GM12892 (cell line): ENCODE measurements around the gene A1CF.

ENCODE experiments used
- DNase-seq: peaks from one replicate; pipeline ENCODE4 v3.0.0; 2011; ENCODE audit not compliant: insufficient read length
- FAIRE-seq: peaks from 2 replicates; lab custom pipeline; 2011; peaks lifted over from hg19 to GRCh38; lab: Jason Lieb, UNC
- POLR2A ChIP-seq: IDR thresholded peaks from 2 replicates; pipeline ENCODE4 v1.6.1; 2011; ENCODE audit warnings: low read depth, low read length, control low read depth
- POLR2AphosphoS5 ChIP-seq: IDR thresholded peaks from 2 replicates; pipeline ENCODE4 v1.6.1; 2011; ENCODE audit warnings: low read depth, low read length, control low read depth
- TAF1 ChIP-seq: IDR thresholded peaks from 2 replicates; pipeline ENCODE4 v1.6.1; 2011; ENCODE audit warnings: low read depth, mild to moderate bottlenecking, control low read depth, low read length, borderline replicate concordance

Gene A1CF

GRCh38 chr10:50861370-50861769 lies 24.1 kb downstream of the A1CF start:
- TF ChIP-seq POLR2AphosphoS5 (no peak), TAF1 (no peak)
- FAIRE-seq (no peak), DNase-seq (no peak)

- FAIRE-seq (no peak), DNase-seq (no peak)
- no peak for TF ChIP-seq TAF1
- TF ChIP-seq POLR2A: no peak
- no peak for TF ChIP-seq POLR2AphosphoS5
Measured at GRCh38 chr10:50857579-50857978, 27.8 kb downstream of the A1CF start.

GRCh38 chr10:50855461-50855860 lies 30.0 kb downstream of the A1CF start:
- no peak for TF ChIP-seq POLR2AphosphoS5
- no peak for TF ChIP-seq TAF1
- no peak for TF ChIP-seq POLR2A
- no peak for FAIRE-seq
- DNase-seq: no peak

GRCh38 chr10:50855015-50855414 lies 30.4 kb downstream of the A1CF start:
- FAIRE-seq: no peak
- DNase-seq: no peak
- TF ChIP-seq POLR2A: no peak
- no peak for TF ChIP-seq TAF1
- no peak for TF ChIP-seq POLR2AphosphoS5

- FAIRE-seq: no peak
- TF ChIP-seq TAF1 (no peak), POLR2AphosphoS5 (no peak), POLR2A (no peak)
- DNase-seq: no peak
Measured at GRCh38 chr10:50853557-50853956, 31.9 kb downstream of the A1CF start.

- TF ChIP-seq POLR2A (no peak), POLR2AphosphoS5 (no peak), TAF1 (no peak)
- FAIRE-seq (no peak), DNase-seq (no peak)
Measured at GRCh38 chr10:50851884-50852671, 33.3 kb downstream of the A1CF start.

GRCh38 chr10:50850578-50851230 lies 34.7 kb downstream of the A1CF start:
- TF ChIP-seq POLR2A (no peak), POLR2AphosphoS5 (no peak), TAF1 (no peak)
- DNase-seq: no peak
- no peak for FAIRE-seq

GRCh38 chr10:50846753-50847152 lies 38.7 kb downstream of the A1CF start:
- no peak for FAIRE-seq
- TF ChIP-seq TAF1: no peak
- no peak for TF ChIP-seq POLR2AphosphoS5
- no peak for TF ChIP-seq POLR2A
- DNase-seq: no peak

GRCh38 chr10:50837095-50837494 lies 48.3 kb downstream of the A1CF start:
- FAIRE-seq: no peak
- no peak for TF ChIP-seq TAF1
- no peak for TF ChIP-seq POLR2A
- no peak for TF ChIP-seq POLR2AphosphoS5
- no peak for DNase-seq

- FAIRE-seq (no peak), DNase-seq (no peak)
- TF ChIP-seq POLR2AphosphoS5 (no peak), POLR2A (no peak), TAF1 (no peak)
Measured at GRCh38 chr10:50832171-50832751, 53.2 kb downstream of the A1CF start.

GRCh38 chr10:50830066-50830465 lies 55.4 kb downstream of the A1CF start:
- FAIRE-seq: no peak
- TF ChIP-seq TAF1 (no peak), POLR2A (no peak), POLR2AphosphoS5 (no peak)
- DNase-seq: no peak

- no peak for FAIRE-seq
- no peak for TF ChIP-seq POLR2A
- no peak for TF ChIP-seq TAF1
- no peak for TF ChIP-seq POLR2AphosphoS5
- no peak for DNase-seq
Measured at GRCh38 chr10:50824782-50825181, 60.6 kb downstream of the A1CF start.
